ENCODE results near the gene CYP3A4.
"Not testable (repeated sequence)": the region's sequence is repeated elsewhere in the genome, so short reads cannot be mapped to it uniquely, and the experiment has no call there.

CYP3A4 gene

DNA sequence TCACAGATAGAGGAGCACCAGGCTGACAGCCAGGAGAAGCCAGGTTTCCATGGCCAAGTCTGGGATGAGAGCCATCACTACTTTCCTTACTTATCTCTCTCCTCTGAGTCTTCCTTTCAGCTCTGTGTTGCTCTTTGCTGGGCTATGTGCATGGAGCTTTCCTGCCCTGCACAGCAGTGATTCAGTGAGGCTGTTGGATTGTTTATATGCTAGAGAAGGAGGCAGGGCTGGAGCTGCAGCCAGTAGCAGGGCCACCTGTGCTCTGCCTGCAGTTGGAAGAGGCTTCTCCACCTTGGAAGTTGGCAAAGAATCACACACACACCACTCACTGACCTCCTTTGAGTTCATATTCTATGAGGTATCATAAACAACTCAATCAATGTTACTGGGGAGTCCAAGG is at the start of gene CYP3A4:
Gene CYP3A4, minus strand, starts transcription at position 178 of the 400 bp plus-strand sequence. Its CDS starts 103 bp downstream, at position 75.
- no peak for DNase-seq

DNA sequence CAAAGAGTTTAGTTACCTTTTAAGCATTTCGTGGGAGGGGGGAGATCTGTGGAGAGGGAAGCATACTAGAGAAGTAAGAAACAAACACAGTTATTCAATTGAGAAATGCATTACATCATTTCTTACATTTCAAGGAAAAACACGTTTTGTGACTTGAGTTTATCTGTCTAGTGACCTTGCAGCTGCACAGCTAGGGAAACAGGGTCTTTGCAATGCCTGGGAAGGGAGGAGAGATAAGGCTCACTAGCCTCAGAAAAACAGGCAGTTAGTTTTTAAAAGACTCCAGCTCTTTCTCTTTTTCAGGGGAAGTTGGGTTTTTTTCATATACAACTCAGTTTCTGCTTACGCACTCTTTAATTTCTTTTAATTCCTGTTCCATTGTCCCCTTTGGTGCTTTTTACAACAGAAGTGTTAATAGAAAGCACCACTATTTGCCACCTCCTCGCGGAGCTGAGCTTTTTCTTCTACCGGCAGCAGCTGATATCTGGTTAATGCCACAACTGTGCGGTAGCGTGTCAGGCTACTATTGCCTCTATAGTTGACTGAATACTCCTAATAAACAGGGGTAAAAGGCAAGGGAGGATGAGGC is 49.4 kb upstream of the CYP3A4 start:
- DNase-seq: no peak

DNA sequence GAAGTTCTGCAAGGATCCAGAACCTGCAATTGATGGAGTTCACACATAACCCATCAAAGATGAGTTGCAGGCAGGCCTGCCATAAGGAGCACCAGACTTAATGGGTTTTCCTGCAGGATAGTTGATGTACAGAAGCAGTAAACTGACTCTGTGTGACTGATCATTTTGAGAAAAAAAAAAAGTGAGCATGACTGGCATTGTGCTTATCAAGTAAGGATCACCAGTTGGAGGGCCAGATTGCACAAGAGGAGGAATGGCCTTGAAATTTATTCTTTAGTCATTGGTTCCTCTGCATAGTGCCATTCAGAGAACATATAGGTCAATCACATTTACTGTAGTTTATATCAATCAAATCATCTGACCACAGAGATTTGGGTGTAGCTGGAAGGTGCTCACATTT is 47.6 kb upstream of the CYP3A4 start:
- no peak for DNase-seq

DNA sequence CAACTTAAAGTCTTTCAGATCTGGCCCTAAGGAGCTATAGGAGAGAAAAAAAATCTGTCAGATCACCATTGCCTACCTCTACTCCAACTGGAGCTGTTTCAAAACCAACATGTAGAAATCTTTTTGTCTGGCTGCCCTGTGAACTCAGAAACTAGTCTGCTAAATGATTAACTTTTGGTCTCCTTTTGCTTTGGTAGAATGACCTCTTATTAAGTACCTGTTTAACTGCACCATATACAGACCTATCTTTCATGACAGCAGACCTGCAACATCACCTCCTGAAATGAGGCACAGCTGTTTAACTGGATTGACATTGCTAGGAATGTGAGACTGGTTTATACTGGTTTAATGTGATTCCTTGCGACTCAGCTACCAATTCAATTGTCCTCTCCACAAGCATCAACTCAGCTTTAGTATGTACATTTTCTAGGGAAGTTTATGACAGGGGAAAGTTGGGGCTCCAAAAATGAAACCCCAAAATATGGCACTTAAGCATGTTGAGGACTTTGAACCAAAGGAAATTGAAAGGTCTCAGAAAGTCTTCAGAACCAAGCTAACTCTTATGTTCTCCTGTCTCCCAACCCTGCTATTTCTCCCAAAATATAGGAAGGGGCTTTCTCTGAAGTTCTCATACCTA is 45.7 kb upstream of the CYP3A4 start:
- DNase-seq: no peak

DNA sequence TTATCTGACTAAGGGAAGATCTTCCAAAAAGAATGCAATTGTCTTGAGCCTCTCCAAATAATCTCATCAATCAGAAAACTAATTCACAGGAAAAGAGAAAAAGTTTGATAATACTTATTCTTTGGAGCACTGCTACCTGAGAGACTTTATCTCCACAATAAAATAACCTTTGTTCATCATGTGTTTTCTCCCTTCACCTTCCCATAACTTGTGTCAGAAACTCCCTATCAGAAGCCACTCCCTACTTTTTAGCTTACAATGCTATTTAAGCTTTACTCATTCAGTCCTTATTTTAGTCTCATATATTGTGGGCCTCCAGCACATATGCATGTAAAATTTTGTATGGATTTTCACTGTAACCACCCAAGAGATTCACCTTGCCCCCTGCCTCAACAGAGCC is 44.8 kb upstream of the CYP3A4 start:
- DNase-seq: no peak

DNA sequence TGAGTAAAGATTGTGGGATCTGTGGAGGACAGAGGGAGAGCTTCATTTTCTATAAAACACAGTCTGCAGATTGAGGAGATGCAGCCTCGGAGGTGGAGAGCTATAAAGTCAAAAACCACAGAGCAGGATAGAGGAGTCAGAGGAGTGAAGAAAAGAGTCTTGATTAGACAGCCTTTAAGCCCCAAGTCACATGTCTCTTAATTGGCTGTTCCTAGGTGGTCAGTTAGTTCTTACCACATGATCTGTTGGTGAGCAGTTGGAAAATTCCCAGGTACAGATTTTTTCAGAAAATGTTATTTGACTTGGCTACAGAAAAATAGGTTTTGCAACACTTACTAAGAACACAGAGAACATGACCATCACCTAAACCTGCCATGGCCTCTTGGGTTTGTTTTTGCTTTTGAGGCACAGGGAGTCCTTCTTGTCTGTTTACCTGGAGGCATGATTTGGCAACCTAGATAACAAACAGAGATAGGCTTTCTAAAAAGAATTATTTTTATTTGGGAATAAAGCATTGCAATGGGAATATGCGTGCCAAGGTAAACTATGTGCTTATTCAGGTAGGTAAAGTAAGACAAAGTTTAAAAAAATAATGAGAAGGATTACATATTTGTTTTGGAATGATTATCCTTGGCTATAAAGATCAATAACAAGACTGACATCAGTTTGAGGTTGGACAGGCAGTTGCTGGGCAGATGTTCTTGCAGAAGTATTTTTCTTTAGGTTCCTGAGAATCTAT is 43.2 kb upstream of the CYP3A4 start:
- no peak for DNase-seq

DNA sequence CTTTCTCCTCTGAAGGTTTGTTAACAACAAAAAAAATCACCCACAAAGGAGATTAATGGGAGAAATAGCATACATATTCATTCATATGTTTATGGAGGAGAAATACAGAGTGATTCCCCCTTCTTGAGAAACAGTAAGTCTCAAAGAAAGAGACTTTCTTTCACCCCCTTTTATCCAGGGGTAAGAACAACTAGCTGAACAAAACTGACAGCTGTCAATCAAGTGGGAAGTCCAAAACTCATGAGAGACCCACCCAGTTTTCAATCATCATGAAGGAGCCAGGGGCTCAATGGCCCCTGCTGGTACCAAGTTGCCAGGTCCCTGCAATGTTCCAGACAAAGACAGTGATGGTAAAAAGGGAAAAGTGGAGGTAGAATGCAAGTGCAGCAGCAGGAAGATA is 41.9 kb upstream of the CYP3A4 start:
- no peak for DNase-seq

DNA sequence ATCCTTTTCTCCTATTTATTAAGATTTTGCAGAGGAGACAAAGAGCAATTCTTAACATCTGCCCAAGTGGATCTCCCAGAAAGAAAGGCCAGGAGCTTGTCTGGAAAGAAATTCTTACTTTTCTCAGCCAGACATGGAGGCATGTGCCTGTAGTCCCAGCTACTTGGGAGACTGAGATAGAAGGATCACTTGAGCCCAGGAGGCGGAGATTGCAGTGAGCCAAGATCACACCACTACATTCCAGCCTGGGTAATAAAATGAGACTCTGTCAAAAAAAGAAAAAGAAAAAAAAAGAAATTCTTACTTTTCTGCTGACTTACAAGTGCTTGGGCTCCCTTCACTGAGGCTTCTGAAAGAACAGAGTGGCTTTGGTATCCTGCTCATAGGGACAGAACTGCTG is 41.5 kb upstream of the CYP3A4 start:
- no peak for DNase-seq

DNA sequence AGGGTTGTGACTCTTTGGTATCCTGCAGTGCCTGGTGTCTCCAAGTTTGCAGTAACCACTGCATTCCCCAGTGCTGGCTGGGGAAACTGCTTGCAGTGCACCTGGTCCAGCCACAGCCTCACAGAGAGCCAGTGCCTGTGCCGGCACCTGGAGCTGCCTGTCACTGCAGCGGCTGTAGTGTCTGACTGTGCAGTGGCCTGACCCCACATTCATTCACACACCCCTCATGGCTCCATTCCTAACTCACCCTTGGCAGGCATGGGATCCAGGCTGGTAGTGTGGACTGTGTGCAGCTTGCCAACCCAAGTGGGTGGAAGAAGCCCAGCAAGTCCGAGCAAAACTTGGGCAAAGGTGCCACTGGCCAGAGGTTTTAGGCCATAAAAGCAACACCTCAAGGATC is 40.1 kb upstream of the CYP3A4 start:
- DNase-seq: no peak

DNA sequence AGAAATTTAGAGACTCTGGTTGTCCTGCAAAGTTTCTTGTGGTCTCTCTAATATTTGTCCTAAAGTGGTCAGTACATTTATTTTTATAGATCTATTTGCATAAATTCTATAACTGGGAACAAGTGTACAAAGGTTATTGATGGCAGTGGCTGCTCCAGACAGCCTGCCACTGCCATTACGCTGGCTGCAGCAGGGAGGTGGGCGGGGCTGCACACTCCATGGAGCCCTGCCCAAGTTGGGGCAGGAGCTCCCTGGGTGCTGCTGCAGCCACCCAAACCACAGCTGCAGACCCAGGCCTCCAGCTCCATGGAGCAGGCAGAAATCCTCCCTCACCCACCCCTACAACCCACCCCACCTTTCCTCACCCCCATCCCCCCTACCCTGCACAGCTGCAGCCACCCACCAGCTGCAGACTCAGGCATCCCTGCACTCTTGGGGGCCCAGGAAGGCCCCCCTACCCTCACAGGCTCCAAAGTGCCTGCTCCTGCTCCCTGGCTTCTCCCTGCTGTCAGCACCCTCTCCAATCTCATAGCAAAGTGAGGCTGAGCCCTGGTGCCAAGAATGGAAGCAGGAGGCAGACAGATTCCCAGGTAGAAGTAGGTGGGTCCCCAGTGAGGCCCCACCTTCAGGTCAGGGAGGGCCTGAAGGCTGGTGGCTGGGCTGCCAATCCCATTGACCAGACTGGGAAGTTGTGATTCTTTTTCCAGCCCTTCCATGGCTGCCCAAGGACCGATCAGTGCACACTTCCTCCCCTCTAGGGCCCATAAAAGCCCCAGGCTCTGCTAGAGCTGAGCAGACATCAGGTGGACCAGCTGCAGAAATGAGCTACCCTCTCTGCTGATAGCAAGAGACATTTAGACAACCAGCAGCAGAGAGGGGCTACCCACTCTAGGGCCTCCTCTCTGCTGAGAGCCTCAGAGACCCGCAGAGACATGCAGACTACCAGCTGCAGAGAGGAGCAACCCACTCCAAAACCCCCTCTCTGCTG is 39.0 kb upstream of the CYP3A4 start:
- DNase-seq: no peak

DNA sequence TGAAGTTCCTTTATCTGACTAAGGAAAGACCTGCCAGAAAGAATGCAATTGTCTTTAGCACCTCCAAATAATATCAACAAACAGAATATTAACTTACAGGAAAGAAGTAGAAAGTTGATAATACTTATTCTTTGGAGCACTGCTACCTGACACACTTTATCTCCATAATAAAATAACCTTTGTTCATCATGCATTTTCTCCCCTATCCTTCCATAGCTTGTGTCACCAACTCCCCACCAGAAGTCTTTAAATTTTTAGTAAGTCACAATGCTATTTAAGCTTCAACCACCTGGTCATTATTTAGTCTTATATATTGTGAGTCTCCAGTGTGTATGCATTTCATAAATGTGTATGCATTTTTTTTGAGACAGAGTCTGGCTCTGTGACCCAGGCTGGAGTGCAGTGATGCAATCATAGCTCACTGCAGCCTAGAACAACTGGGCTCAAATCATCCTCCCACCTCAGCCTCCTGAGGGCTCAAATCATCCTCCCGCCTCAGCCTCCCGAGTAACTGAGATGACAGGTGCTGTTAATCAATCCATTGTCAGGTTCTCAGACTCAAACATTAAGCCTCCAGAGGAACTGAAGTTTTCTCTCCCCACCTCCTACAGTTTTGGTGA is 36.5 kb upstream of the CYP3A4 start:
- no peak for DNase-seq

DNA sequence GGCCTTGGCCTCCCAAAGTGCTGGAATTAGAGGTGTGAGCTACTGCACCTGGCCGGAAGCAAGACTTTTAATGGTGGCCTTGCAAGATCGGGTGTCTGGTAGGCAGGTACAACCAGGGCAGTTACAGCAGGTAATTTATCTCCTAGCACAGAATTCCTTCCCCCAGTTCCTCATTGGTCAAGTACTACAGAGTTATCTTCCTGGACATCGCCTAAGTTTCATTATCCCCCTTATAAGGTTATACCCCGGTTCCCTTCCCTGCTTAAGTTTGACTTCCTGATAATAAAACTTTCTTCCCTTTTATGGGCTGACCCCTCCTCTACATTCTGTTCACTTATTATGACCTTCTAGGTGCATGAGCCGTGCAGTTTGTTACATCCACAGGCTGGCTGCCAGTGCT is 24.8 kb upstream of the CYP3A4 start:
- DNase-seq: no peak

DNA sequence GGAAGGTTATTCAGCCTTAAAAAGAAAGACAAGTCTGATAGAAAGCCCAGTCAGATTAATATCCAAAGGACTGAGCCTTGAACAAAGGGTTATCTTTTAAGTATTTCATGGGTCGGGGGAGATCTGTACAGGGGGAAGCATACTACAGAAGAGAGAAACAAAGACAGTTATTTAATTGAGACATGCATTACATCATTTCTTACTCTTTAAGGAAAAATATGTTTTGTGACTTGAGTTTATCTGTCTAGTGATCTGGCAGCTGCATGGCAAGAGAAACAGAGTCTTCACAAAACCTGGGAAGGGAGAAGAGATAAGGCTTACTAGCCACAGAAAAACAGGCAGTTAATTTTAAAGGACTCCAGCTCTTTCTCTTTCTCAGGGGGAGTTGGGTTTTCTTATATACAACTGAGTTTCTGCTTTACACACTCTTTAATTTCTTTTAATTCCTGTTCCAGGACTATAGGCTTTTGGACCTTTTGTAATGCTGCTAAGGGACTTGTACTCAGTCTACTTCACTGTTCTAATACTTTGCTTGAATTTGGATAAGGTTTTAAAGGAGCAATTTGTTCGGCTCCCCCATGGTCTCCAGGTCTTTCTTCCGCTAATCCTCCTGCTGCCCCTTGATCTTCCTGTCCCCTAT is 23.0 kb upstream of the CYP3A4 start:
- DNase-seq: no peak

DNA sequence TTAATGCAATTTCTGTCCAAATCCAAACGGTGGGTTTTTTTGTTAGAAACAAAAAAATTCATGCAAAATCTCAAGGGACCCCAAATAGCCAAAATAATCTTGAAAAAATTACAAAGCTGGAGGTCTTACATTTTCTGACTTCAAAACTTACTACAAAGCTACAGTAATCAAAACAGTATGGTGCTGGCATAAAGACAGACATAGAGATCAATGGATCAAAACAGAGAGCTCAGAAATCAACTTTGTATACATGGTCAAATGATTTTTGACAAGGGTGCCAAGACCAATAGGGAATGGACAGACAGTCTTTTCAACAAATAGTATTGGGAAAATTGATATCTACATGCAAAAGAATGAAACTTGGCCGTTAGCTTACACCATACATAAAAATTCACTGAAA is 21.7 kb upstream of the CYP3A4 start:
- no peak for DNase-seq

DNA sequence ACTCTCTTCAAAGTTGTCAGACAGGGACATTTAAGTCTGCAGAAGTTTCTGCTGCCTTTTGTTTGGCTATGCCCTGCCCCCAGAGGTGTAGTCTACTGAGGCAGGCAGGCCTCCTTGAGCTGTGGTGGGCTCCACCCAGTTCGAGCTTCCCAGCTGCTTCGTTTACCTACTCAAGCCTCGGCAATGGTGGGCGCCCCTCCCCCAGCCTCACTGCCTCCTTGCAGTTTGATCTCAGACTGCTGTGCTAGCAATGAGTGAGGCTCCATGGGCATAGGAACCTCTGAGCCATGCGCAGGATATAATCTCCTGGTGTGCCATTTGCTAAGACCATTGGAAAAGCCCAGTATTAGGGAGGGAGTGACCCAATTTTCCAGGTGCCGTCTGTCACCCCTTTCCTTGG is 19.1 kb upstream of the CYP3A4 start:
- DNase-seq: not testable (repeated sequence)

DNA sequence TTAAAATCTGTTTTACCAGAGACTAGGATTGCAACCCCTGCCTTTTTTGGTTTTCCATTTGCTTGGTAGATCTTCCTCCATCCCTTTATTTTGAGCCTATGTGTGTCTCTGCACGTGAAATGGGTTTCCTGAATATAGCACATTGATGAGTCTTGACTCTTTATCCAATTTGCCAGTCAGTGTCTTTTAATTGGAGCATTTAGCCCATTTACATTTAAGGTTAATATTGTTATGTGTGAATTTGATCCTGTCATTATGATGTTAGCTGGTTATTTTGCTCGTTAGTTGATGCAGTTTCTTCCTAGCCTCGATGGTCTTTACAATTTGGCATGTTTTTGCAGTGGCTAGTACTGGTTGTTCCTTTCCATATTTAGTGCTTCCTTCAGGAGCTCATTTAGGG is 17.4 kb upstream of the CYP3A4 start:
- DNase-seq: not testable (repeated sequence)

DNA sequence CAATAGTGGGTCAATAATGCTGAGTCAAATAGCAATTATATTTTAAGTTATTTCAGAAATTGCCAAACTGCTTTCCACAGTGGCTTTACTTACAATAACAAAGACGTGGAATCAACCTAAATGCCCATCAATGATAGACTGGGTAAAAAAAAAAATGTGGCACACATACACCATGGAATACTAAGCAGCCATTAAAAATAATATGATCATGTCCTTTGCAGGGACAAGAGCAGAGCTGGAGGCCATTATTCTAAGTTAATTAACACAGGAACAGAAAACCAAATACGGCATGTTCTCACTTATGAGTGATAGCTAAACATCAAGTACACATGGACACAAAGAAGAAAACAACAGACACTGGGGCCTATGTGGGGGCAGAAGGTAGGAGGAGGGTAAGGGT is 15.0 kb upstream of the CYP3A4 start:
- no peak for DNase-seq

DNA sequence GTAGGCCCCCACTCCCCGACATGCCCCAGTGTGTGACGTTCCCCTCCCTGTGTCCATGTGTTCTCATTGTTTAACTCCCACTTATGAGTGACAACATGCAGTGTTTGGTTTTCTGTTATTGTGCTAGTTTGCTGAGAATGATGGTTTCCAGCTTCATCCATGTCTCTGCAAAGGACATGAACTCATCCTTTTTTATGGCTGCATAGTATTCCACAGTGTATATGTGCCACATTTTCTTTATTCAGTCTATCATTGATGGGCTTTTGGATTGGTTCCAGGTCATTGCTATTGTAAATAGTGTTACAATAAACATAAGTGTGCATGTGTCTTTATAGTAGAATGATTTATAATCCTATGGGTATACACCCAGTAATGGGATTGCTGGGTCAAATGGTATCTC is 11.9 kb upstream of the CYP3A4 start:
- DNase-seq: not testable (repeated sequence)

DNA sequence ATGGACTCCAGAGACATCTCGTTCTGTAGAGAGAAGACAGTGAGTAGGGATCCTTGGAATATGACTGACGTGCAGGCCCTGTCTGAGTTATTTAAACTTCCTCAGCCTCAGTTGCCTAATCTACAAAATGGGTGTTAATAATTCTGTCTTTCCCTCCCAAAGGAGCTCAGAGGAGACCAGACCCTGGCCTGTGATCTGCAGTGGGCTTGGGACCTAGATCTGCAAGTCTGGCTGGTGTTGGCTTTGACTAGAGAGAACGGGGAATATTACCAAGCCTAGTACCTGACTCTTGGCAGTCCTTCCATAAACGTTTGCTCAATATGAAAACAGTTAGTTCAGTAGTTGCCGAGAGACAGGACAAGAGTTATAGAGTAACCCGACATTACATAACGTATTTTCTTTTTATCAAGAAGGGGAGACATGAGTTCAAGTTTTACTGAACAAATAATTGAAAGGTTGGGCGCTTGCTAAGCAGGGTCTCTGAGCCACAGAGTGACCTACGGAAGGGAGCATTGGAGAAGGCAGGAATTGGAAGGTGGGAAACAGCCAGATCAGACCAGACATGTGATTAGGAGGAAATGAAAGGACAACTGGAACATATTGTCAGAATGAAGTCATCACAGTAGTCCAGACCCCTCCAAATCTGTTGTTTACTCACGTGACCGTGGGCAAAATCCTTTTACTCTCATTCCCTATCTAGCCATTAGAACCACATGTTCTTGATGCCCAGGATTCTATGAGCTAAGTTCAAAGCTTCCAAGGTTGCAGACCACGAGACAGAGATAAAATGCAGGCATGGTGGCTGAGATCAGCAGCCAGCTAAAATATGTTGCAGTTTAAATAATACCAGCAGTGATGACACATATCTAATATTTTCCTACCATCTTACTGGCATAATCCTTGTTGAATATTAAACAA is 10.9 kb upstream of the CYP3A4 start:
- no peak for DNase-seq

DNA sequence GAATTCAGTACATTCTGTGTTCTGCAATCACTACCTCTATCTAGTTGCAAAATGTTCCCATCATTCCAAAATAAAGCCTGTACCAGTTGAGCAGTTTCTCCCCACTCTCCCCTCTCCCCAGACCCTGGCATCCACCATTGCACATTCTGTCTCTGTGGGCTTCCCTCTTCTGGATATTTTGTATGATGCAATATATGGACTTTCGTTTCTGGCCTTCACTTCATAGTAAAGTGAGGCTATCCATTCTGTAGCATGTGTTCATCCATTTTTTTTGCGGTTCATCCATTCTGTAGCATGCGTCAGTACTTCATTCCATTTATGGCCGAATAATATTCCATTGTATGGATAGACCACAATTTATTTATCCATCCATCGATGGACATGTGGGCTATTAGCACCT is 9.5 kb upstream of the CYP3A4 start:
- no peak for DNase-seq

DNA sequence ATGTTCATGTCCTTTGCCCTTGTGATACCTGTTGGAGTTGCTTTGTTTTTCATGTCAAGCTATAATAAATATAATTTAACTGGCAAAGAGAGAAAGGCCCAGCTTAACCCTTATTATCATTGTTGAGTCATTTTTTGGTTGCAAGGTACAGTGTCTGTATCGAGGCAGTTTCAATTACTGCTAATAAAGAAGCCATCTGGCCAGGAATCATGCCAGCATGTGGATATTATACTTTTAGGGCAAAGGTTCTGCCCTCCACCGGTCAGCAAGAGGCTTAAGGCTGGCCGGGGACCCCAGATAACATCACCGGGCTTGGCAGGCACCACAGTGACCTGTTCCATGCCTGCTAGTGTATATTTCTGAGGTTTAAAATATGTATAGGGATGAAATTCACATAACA is 9.0 kb upstream of the CYP3A4 start:
- DNase-seq: no peak
